Femur (tissue), 1 donor: ENCODE data around the gene HGD.
"Not testable (repeated sequence)": the region's sequence is repeated elsewhere in the genome, so short reads cannot be mapped to it uniquely, and the experiment has no call there.

Source experiments
- DNase-seq: peaks from one replicate; pipeline ENCODE4 v3.0.0-alpha.2; 2017

The HGD gene

DNA sequence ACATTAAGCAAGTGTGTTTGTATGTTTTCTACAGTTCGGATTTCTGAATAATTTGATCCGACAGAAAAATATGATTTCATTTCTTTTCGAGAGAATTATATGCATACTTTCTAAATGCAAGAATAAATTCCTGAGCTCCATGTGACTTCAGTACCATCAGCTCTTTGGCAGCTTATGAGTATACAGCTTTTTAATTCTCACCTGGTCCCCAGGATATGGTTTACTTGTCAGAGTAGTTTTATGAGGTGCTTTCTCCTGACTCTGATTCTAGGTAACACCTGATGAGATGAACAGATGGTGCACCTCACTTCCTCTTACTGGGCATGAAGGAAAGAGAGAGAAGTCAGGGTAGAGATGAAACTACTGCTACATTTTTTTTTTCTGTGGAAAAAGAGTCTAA, 3.1 kb downstream of the HGD start:
- no peak for DNase-seq

DNA sequence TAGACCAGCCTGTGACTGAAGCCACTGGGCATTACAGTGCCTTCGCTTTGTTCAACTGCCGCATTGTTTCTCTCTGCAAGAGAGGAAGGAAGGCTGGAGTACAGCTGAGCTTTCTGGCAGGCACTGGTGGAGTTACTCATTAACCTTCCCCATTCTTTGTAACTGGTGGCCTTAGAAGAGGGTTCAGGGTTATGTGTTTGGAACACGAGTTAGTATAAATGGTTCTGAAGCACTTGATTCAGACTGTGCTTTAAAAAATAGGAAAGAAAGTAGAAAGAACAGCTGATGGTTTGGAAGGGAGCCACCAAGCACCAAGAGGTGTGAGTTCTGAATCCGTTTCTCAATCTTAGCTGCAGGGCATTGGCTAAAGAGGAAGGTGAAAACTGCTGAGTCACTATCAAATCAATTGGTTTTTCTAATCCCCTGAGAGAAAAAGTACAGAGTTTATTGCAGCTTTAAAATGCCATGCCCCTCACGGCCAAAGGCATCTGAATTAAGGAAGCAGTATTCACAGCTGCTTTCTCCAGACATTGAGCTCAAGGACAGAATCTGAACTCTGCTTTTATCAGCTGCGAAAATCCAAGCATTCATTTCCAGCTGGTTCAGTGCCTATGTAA, 3.6 kb downstream of the HGD start:
- DNase-seq, result no peak

DNA sequence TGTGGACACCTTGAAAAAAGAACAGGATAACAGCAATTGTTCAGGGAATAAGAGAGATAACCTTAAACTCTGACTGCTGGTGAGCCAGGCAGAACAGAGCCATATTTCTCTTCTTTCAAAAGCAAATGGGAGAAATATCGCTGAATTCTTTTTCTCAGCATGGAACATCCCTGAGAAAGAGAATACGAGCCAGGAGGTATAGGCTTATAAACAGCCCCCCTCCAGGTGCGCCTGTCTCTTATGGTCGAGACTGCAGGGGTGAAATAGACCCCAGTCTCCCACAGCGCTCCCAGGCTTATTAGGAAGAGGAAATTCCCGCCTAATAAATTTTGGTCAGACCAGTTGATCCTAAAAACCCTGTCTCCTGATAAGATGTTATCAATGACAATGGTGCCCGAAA, 4.8 kb downstream of the HGD start:
- not testable (repeated sequence) for DNase-seq

DNA sequence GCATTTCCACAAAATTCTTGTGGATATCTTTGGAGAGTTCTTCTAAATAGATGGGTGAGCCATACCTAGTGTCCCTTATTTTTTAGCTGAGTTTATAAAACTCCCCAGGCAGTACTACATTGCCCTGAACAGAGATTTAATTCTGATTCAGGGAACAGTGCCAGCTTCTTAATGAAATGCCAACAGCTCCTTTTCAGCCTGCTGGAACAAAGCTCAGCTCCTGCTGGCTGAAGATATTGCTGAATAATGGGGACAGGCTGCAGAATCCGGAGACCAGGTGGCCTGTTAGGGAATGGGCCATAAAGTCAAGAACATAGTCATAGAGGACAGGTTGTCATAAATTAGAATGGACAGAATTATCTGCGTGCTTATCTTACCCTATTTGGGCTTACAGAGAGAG, 8.9 kb downstream of the HGD start:
- DNase-seq, result no peak

DNA sequence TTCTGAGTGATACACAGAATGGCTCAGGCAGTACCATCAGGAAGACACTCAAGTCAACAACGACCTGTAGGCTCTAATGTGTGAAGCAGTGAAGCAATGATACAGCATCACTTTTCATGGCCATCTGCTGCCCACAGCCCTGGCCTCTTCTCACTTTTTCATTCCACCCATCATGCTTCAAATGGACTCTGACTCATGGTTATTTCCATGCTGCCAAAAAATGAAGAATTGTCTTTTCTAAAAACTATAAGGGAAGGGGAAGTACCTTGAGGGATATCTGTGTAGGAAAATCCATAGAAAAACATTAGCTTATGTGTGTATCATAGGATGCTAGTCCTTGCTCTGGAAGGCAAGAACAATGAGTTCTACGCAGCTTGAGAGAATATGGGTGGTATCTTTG, 11.5 kb downstream of the HGD start:
- no peak for DNase-seq

DNA sequence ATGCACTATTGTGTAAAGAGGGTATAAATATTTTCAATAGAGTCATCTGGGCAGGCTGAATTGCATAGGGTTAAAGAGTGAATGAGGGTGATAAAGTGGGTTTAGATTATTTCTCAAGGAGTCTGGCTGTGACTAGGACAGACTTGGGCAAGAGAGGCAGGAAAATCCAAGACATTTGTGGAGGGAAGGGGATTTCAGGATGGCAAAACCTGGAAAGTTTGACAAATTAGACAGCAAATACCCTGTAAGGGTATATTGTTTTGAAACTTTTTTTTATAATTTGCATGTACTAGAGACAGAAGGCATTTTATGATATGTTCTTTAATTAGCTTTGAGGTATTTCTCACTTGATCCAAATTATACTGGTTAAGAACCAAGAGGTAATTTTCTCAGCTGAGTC, 17.1 kb downstream of the HGD start:
- no peak for DNase-seq

DNA sequence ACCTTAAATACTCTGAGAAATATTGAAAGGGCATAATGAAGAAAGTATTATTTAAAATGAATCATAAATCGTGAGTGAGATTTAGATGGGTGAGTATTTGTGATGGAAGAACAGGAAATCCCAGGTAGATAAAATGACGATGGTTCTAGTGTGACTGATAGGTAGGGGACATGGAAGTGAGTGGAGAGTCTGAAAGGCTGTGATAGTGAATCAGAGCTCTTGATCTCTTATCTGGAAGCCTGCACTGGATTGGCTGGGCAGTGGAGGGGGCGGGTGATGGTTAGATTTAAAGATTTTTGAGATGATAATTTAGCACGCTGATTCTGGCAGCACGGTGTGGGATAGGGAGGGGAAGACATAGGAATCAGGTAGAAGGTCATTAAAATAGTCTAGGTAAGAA, 20.1 kb downstream of the HGD start:
- no peak for DNase-seq

DNA sequence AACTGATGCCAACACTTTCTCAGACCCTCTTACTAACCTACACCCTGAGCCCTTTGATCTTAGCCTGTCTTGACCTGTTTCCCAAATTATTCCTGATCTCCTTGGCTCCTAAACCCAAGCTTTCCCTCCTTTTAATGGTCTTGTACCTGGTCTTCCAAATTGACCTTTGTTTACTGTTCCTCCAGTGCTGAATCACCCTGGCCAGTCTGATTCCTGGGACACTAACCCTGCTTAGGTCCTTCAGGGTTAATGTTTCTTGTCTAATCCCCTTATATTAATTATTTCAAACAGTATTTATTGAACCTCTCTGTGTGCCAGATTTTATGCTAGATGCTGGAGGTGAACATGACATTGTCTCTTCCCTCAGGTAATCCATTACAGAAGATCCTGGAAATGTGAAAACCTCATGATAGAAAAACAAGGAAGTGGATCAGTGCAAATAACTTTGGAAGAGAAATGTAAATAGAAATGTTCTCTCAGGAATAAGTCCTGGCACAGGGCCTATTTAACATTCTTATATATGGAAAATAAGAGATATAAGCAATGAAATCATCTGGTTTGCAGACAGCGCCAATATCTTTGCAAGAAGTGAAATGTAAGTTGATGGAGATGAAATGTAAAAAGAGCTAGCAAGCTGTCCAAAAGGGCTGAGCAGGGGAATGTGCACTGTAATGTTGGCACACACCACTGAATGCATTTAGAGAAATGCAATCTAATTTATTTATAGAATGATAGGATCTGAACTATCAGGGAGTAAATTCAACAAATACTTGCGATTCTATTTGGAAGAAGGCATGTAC, 20.7 kb downstream of the HGD start:
- DNase-seq, result no peak

DNA sequence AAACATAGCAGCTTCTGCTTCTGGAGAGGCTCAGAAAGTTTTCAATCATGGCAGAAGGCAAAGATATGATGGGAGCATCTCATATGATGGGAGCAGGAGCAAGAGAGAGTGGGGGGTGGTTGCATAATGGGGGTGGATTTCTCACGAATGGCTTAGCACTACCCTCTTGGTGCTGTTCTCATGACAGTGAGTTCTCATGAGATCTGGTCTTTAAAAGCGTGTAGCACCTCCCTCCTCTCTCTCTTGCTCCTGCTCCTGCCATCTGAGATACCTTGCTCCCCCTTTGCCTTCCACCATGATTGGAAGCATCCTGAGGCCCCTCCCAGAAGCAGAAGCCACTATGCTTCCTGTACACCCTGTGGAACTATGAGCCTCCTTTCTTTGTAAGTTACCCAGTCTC, 22.2 kb downstream of the HGD start:
- DNase-seq, result no peak

DNA sequence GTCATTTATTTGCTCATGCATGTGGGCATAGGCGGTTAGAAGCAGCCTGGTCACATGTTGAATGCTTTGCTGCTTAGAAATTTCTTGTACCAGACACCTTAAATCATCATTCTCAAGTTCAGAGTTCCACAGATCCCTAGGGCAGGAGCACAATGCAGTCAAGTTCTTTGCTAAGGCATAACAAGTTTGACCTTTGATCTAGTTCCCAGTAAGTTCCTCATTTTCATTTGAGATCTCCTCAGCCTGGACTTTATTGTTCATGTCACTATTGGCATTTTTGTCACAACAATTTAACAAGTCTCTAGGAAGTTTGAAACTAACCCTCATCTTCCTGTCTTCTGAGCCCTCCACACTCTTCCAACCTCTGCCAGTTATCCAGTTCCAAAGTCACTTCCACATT, 22.8 kb downstream of the HGD start:
- no peak for DNase-seq

DNA sequence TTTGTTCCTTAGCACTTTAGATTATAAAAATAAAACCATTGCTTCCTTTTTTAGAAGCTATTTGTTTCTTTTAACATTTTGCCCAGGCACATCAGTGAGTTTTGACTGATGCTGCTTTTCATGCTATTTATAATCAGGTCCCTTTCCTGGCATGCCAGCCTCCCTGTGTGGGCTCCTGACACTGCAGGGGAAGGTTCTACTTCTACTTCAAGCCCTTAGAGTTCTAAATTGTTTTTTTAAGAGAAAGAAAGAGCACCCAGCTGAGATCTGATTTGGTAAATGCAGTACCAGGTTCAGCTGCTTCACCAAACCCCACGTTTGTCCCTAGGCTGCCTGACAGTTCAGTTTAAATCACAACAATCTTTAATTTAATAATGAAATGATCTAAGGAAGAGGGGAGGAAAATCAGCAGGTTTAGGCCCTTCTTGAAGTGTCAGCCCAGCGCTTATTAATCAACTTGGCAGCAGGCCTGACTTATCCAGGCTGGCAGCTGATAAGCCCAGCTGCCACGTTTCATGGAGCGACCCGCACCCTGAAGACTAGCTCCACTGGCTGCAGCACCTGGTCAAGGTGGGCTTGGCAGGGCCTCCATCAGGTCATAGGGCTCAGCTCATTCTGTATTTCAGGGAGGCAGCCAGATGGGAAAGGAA, 29.0 kb downstream of the HGD start:
- DNase-seq, result no peak

DNA sequence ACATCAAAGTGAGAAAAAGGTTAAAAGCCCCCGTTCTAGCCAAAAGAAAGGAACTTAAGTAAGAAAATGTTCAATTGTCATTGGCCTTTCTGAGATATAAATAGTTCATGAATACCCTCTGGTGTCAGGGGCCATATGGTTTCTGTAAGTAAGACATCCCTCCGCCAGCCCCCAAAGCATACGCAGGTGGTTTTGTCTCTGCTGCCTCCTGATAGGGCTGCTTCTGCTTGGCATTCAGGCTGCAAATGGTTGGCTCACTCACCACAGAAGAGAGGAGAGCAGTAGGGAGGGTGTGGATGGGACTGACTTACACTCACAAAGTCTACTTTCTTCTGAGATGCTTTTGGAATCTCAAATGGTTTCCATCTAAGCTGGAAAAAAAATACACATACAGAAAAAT, 29.8 kb downstream of the HGD start:
- no peak for DNase-seq

DNA sequence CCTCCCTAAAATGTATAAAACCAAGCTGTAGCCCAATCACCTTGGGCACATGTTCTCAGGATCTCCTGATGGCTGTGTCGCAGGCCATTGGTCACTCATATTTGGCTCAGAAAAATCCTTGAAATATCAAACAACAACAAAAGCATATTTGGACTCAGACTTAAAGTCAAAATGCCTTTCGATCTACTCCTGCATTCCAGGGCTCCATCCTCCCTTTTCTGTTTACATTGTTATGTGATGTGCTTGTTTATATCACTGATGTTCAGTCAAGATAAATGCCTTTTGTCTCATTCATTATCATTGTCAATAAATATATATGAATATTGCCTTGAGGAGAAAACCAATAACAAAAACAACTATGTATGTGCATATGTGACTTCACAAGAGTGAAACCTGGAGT, 31.7 kb downstream of the HGD start:
- DNase-seq, result no peak

DNA sequence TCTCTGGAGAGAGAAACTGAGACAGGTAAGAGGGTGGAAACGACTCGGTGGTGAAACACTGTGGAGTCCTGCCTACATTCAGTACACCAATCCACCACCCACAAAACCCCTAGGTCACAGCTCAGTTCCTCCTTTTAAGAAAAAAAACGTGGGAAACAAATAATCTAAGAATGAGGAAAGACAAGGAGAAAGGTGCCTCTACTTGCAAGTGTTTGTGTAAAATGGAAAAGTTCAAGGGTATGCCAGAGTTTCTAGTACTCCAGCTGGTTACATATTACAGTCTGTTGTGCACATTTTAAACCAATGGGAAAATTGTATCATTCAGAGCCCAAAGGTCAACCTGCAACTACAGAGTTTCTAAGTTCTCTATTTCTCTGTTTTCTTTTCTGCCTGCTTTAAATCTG, 32.2 kb downstream of the HGD start:
- DNase-seq, result no peak

DNA sequence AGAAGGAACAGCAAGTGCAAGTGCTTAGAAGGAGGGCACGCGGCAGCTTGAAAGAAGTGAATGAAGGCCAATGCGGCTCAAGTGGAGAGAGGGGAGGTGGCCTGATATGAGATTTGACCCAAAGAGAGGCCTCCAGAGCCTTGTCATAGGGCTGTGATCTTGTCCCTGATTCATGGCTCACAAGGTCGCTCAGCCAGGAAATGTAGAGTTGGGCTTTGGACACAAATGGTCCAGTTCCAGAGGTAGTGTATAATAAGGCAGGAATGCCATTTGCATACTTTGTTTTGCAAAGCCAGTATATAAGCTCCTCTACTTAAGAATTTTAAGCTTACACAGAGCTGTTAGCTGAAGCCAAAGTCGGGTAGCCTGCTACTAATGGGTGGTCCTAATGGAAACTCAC, 33.7 kb downstream of the HGD start:
- no peak for DNase-seq

DNA sequence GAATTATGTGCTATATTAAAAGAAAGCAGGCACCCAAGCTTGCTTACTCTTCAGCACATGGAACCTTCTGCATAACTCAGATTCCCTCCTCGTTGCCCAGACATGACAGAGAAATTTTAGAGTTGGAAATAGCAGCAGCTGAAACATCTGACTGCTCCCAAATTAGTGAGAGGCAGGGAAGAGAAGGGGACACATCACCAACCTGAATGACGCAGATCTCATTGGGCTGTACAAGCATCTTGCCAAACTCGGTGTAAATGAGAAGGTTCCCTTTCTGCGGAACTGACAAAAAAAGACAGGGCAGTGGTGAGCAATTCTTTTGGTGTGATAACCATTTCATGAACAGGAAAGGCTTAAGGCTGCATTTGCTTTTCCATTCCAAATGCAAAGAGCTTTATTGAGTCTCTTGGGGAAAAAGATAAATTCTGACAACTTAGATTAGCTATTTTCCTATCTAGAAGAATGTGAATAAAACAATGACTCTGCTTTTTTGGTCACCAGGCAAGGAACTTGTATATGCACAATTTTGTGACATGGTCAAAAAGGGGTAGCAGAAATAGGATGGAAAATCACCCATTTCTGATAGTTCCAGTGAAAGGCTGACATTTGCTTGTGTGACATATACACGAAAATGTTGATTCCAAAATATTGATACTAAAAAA, 35.1 kb downstream of the HGD start:
- no peak for DNase-seq

DNA sequence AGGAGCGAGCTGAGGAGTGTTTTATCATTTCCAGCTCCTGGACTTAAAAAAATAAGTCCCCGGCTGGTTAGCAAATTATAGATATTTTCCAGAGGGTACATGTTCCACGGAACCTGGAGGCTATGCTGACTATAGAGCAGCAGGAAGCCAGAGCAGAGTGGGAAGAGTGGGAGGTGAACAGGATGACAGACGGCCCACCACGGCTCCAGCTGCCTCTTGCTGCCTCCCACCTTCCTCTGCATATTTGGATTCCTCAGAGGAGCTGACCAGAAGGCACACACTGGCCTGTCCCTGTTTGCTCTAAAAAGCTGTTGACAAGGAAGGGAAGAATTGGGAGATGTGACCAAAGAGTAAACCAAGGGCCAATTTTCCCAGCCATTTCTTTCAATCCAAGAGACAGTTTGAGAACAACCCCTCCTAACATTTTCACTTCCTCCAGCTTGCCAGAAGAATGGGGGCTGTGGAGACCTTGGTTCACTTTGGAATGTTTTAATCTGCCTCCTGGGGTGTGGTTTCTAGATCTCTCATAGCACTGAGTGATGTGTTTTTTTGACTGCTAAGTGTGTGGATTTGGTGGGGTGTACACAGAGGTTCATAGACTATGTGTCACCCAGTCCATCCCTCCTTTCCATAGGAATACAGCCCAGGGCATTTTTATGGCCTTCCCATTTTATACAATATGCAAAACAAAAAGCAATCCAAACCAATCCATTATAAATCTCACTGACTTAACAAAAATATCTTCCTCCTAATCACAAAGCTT, 36.8 kb downstream of the HGD start:
- no peak for DNase-seq

DNA sequence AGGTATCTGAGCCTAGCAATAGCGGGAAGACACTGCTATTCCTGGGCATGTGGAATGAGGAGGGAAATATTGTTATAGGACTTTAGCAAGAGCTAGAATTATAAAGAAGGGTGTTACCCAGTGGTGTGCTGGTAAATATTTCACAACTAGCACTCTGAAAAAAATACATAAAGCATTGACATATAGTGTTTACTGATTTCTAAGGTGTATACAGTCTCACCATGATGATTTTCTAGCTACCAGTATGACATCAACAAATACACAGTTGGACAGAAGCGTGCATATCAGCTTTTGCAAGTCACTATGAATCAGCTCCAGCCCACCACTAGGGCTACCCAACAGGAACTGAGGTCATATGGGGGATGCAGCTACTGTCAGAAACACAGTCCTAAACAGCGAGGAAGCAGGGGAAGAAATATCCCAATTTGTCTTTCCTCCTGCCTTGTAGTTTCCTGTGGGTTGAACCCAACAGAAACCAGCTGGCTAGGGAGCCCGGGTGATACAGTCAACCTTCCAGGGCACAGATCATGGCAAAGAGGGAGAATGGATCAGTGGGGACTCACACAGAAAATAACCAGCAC, 39.6 kb downstream of the HGD start:
- no peak for DNase-seq

DNA sequence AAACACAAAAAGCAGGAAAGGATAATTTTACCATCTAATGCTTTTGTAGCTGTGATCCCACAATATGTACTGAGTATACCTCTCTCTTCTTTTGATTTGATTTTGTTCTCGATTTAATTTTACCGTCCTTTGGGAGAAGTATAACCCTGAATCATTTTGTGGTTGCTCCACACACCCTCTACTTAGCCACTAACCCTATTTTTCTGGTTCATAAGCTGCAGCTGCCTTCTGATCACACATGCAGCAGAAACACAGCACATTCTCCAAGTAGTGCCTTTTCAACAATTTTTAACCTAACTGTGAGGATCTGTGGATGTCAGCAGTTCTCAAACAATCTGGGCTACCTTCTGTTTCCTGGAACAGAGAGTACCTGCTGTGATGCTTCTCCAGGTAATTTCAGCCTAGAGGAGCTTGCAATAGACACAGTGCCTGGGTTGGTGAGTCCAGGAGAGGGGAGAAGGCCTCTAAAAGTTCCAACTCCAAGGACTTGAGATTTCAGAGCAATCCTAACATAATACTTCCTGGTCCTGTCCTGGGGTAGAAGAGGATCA, 40.3 kb downstream of the HGD start:
- DNase-seq, result no peak

DNA sequence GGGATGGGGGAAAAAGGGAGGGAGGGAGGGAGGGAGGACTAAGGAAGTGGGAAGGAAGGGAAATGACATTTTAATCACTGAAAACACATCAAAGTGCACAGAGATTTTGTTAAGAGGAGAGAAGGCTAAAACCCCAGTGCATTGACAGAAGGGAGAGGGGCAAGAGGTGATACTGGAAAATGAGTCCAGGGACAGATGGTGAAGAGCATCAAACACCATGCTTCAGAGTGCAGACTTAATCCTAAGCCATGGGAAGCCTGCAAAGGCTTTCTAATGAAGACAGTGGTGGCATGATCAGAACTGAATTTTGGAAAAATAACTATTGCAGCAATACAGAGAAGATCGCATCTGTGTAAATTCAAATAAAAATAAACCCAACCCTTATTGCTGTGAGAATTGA, 41.8 kb downstream of the HGD start:
- no peak for DNase-seq

DNA sequence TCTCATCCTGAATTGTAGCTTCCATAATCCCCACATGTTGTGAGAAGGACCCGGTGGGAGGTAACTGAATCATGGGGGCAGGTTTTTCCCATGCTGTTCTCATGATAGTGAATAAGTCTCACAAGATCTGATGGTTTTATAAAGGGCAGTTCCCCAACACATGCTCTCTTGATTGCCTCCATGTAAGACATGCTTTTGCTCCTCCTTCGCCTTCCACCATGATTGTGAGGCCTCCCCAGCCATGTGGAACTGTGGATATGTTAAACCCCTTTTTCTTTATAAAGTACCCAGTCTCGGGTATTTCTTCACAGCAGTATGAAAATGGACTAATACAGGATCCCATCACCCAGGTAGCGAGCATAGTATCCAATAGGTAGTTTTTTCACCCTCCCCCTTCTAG, 43.2 kb downstream of the HGD start:
- DNase-seq, result not testable (repeated sequence)

DNA sequence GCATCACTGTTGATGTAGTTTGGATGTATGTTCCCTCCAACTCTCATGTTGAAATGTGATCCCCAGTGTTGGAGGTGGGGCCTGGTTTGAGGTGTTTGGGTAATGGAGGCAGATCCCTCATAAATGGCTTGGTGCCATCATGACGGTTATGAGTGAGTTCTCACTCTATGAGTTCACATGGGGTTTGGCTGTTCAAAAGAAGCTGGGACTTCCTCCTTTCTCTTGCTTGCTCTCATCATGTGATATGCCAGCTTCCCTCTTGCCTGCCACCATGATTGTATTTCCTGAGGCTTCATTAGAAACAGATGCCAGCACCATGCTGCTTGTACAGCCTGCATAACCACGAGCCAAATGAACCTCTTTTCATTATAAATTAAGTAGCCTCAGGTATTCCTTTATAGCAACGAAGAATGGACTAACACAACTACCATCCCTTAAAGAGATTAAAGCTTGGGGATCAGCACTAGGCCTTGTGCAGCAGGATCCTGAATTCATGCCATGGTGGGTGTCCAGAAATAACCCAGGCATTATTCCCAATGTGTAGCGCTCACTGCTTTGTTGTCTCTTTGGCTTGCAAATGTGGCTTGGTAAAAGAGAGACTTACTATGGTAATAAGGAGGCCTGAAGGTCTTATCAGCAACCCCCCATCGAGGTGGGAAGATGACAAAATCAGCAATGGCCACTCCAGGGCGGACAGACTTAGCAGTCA, 44.0 kb downstream of the HGD start:
- DNase-seq, result no peak
